ENCODE results near the gene GPC3.

- TF ChIP-seq POLR2A (IDR thresholded peaks at IDR 0.05) (no peak), CTCF (IDR thresholded peaks at IDR 0.05) (no peak)
Measured at GRCh38 chrX:133852401-133852800, 133.0 kb downstream of the GPC3 start.

Measured in thyroid gland (tissue), 4 donors.